ENCODE results near the gene PPARA.
A peak's percentile ranks its signal among the peaks of the same experiment; 100 is the strongest.

- TF ChIP-seq CTCF (IDR thresholded peaks at IDR 0.05; ENCODE audit: insufficient read depth, low read depth, low read length) (no peak), EZH2 (IDR thresholded peaks at IDR 0.05; ENCODE audit: insufficient read depth, low read length) (peak; percentile 3)
Observed at GRCh38 chr22:46150034-46150654, at the start of gene PPARA.

Measured in astrocyte (in vitro differentiated cells and primary cell).